B cell (primary cell): Measurements from ENCODE around the gene PIAS4. TPM values are rescaled to one million over a fixed set of nuclear protein-coding genes. Genes with fewer than 3 reads are reported as not detected.
"Not testable (repeated sequence)": the region's sequence is repeated elsewhere in the genome, so short reads cannot be mapped to it uniquely, and the experiment has no call there.

ENCODE experiments used
- ATAC-seq: fragments of 200-7000 bp; cut with Tn5 transposase; one replicate; pipeline ENCODE4 v1.10.0; 2021; ENCODE audit warnings: low read depth, mild to moderate bottlenecking, moderate number of reproducible peaks, moderate library complexity
- CTCF ChIA-PET: fragments of 350-600 bp; sonication (Branson Sonifier 250); formaldehyde crosslinking; loops from one replicate; lab custom pipeline; 2021; ENCODE audit warnings: antibody characterized with exemption, inconsistent platforms; lab: Charles Lee
- POLR2A ChIA-PET: fragments of 350-600 bp; sonication (Branson Sonifier 250); formaldehyde crosslinking; loops from one replicate; lab custom pipeline; 2021; ENCODE audit warnings: antibody characterized with exemption; lab: Charles Lee
- DNase-seq: peaks from one replicate; pipeline ENCODE4 v3.0.0; 2013
- H2AFZ ChIP-seq: 2 replicates; pipeline ENCODE4 v1.6.1; 2012; ENCODE audit warnings: mild to moderate bottlenecking, low read depth, low read length; ENCODE audit not compliant: insufficient read depth, poor library complexity, severe bottlenecking
- H3K27ac ChIP-seq, 2 donors: 1 replicate in 1 of 2; 2 replicates in 1 of 2; pipeline ENCODE4 v1.5.1; 2012 to 2013; ENCODE audit warnings: low read length in 2 of 2, mild to moderate bottlenecking in 2 of 2, moderate library complexity in 1 of 2
- H3K27me3 ChIP-seq, 4 experiments: fragments of 200-600 bp in 1 of 4; sonication (generic) in 1 of 4; replicated peaks in 1 of 4; 1 replicate in 2 of 4; 2 replicates in 2 of 4; pipeline versions ENCODE4 v1.6.1 to v1.7.0; 2013 to 2016; ENCODE audit warnings: low read length in 3 of 4, mild to moderate bottlenecking in 2 of 4, mixed read lengths in 1 of 4, moderate library complexity in 1 of 4; ENCODE audit not compliant: insufficient read depth in 4 of 4, control insufficient read depth in 3 of 4; ENCODE audit errors: control extremely low read depth in 1 of 4
- H3K36me3 ChIP-seq, 2 experiments: replicated peaks in 1 of 2; 1 replicate in 1 of 2; 2 replicates in 1 of 2; pipeline versions ENCODE4 v1.6.1 to v1.7.1; 2013; ENCODE audit warnings: low read length in 1 of 2; ENCODE audit not compliant: insufficient read depth in 2 of 2, control insufficient read depth in 1 of 2; ENCODE audit errors: control extremely low read depth in 1 of 2, extremely low read depth in 1 of 2
- H3K4me1 ChIP-seq, 2 donors: fragments of 200-600 bp in 1 of 2; sonication (generic) in 1 of 2; 1 replicate in 1 of 2; 2 replicates in 1 of 2; pipeline versions ENCODE4 v1.5.1 to v1.6.1; 2013 to 2017; ENCODE audit warnings: low read length in 2 of 2; ENCODE audit not compliant: control insufficient read depth in 2 of 2, insufficient read depth in 2 of 2
- H3K4me2 ChIP-seq: replicated peaks from 2 replicates; pipeline ENCODE3; 2012; ENCODE audit warnings: mild to moderate bottlenecking, low read depth, low read length; ENCODE audit not compliant: poor library complexity, severe bottlenecking
- H3K4me3 ChIP-seq, 5 experiments: fragments of 200-600 bp in 1 of 5; sonication (generic) in 1 of 5; 1 replicate in 3 of 5; 2 replicates in 2 of 5; pipeline versions ENCODE4 v1.5.1 to v1.7.0; 2011 to 2016; ENCODE audit warnings: low read length in 4 of 5, mild to moderate bottlenecking in 4 of 5, low read depth in 2 of 5, control low read depth in 1 of 5, moderate library complexity in 1 of 5; ENCODE audit not compliant: insufficient read depth in 1 of 5; ENCODE audit errors: control extremely low read depth in 1 of 5, extremely low read depth in 1 of 5
- H3K79me2 ChIP-seq: fragments of 200-600 bp; sonication (generic); one replicate; pipeline ENCODE4 v1.6.0; 2016; ENCODE audit warnings: low read length; ENCODE audit not compliant: control insufficient read depth, insufficient read depth
- H3K9ac ChIP-seq: fragments of 200-600 bp; sonication (generic); 2 replicates; pipeline ENCODE4 v1.6.1; 2017; ENCODE audit warnings: mild to moderate bottlenecking, low read length, moderate library complexity
- H3K9me3 ChIP-seq, 3 donors: one replicate each; pipeline versions ENCODE4 v1.6.1 to v1.7.1; 2013; ENCODE audit warnings: low read length in 2 of 3; ENCODE audit not compliant: control insufficient read depth in 2 of 3, insufficient read depth in 1 of 3; ENCODE audit errors: control extremely low read depth in 1 of 3
- H4K20me1 ChIP-seq: 2 replicates; pipeline ENCODE4 v1.6.0; 2012; ENCODE audit warnings: mild to moderate bottlenecking, low read length; ENCODE audit not compliant: insufficient read depth, control insufficient read depth, poor library complexity, severe bottlenecking
- H3K27ac Mint-ChIP-seq: one replicate; pipeline ENCODE4 v1.8.0; 2021; ENCODE audit warnings: mixed read lengths
- H3K27me3 Mint-ChIP-seq: one replicate; pipeline ENCODE4 v1.8.0; 2021; ENCODE audit warnings: mixed read lengths
- H3K4me1 Mint-ChIP-seq: one replicate; pipeline ENCODE4 v1.8.0; 2021; ENCODE audit warnings: mixed read lengths
- H3K4me3 Mint-ChIP-seq: one replicate; pipeline ENCODE4 v1.8.0; 2021; ENCODE audit warnings: mixed read lengths
- H3K9me3 Mint-ChIP-seq: one replicate; pipeline ENCODE4 v1.8.0; 2022; ENCODE audit warnings: mixed read lengths; ENCODE audit not compliant: insufficient read depth
- CTCF ChIP-seq: fragments of 200-600 bp; IDR thresholded peaks from one replicate; pipeline ENCODE4 v1.8.0; 2022; ENCODE audit warnings: antibody characterized with exemption, mild to moderate bottlenecking
- WGBS: methylation state at CpG from one replicate; pipeline ENCODE4 v1.1.5; 2013; ENCODE audit warnings: missing lambda C conversion rate; ENCODE audit not compliant: insufficient coverage; 5-methylcytosine and 5-hydroxymethylcytosine counted together
- intact Hi-C: fragments of 100-400 bp; cut with micrococcal nuclease; formaldehyde crosslinking; loops from one replicate; pipeline ENCODE4 v1.10.0; 2022
- polyA plus RNA-seq: library from polyadenylated mRNA; depleted of rRNA; stranded (reverse); fragments of >200 nt; gene quantifications from 2 replicates; pipeline ENCODE4 v1.2.3, GENCODE V29; 2012
- total RNA-seq, 2 donors: library from RNA; stranded (reverse); fragments of 120-200 nt in 1 of 2; gene quantifications; 1 replicate in 1 of 2; 2 replicates in 1 of 2; pipeline versions ENCODE4 v1.2.3 to v1.2.4, GENCODE V29; 2013 to 2022

The PIAS4 gene
- total and polyA plus RNA-seq, 2 donors (not counting 1 experiment from before 2014, with no cell fraction given) = 13.7 to 56.8 TPM

GRCh38 chr19:4005436-4005835 lies 2.1 kb upstream of the PIAS4 start:
- not testable (repeated sequence) for H3K9me3 ChIP-seq, H3K9ac ChIP-seq, H3K9me3 Mint-ChIP-seq, H3K27me3 ChIP-seq, H3K27me3 Mint-ChIP-seq, H3K4me3 ChIP-seq, DNase-seq, H3K27ac Mint-ChIP-seq, H3K36me3 ChIP-seq, H3K27ac ChIP-seq, H3K4me2 ChIP-seq, ATAC-seq, H2AFZ ChIP-seq, H3K4me3 Mint-ChIP-seq
- intact Hi-C loops = loop anchor here (5.0 kb wide), 1 partner anchor 498 kb away; the partner anchor contains the start of gene FZR1
- Histone ChIP-seq H4K20me1 (peaks cover 26% of the 10 kb centered on the region), H3K79me2 (peaks cover 35% of the 10 kb centered on the region), H3K4me1 (peaks cover 14 to 29% of the 10 kb centered on the region in 2 donors)
- 99% methylated on average over 7 of the region's 9 CpGs for WGBS
- peaks cover 24% of the 10 kb centered on the region for H3K4me1 Mint-ChIP-seq
- ChIA-PET POLR2A (interaction anchor here (0.6 to 1.2 kb wide), 3 partner anchors 11 to 57 kb away, joined by 3 to 5 read pairs (median 4); no protein-coding TSS in a partner anchor), CTCF (interaction anchor here (1.4 to 3.3 kb wide), 4 partner anchors 8 to 134 kb away, joined by 6 to 22 read pairs (median 16); partner anchors contain the start of gene EEF2)

GRCh38 chr19:4007836-4008539 lies 452 bp downstream of the PIAS4 start:
- no peak for ATAC-seq
- Histone ChIP-seq H3K79me2 (peaks cover 61% of the 10 kb centered on the region), H3K36me3 (peaks cover 0 to 6% of the 10 kb centered on the region in 2 experiments), H3K27me3 (no peaks in the 10 kb centered on the region), H3K4me2 (peak overlapping the region; percentile 98), H2AFZ (peak overlapping the region; percentile 87), H3K4me3 (peak overlapping the region; percentile 27 to 84 (median 73)), H3K9ac (peak overlapping the region; percentile 85), H3K4me1 (peaks cover 14 to 35% of the 10 kb centered on the region in 2 donors), H4K20me1 (peaks cover 51% of the 10 kb centered on the region), H3K9me3 (no peaks in the 10 kb centered on the region), H3K27ac (peak overlapping the region in 1 of 2 donors; percentile 69)
- DNase-seq = peak; percentile 49
- Mint-ChIP-seq H3K4me3 (peak overlapping the region; percentile 93), H3K4me1 (peaks cover 38% of the 10 kb centered on the region), H3K27me3 (no peaks in the 10 kb centered on the region), H3K27ac (peak overlapping the region; percentile 80), H3K9me3 (no peaks in the 10 kb centered on the region)
- no peak for TF ChIP-seq CTCF
- 0% methylated on average over 55 of the region's 55 CpGs for WGBS
- intact Hi-C loops = loop anchor here (1.0 to 5.0 kb wide), 6 partner anchors 18 to 501 kb away; partner anchors contain the start of genes ANKRD24, EEF2, FZR1 and MAP2K2
- ChIA-PET CTCF (interaction anchor here (0.6 to 3.3 kb wide), 5 partner anchors 17 to 529 kb away, joined by 3 to 22 read pairs (median 15); partner anchors contain the start of gene EEF2), POLR2A (interaction anchor here (0.6 to 2.1 kb wide), 9 partner anchors 9 to 732 kb away, joined by 3 to 13 read pairs (median 7); partner anchors contain the start of gene EEF2)
